HepG2 (cell line): ENCODE measurements around the gene GBP1. TPM values are rescaled to one million over a fixed set of nuclear protein-coding genes. Genes with fewer than 3 reads are reported as not detected.

Experiments
- ATAC-seq: fragments of 200-7000 bp; cut with Tn5 transposase; 3 replicates; pipeline ENCODE4 v1.9.1; 2020; ENCODE audit warnings: mild to moderate bottlenecking, moderate library complexity
- BruUV-seq: library from RNA; stranded (reverse); fragments of 400-500 nt; replicated peaks from 2 replicates; lab custom pipeline; 2021; lab: Mats Ljungman, UMichigan
- CTCF ChIA-PET: fragments of 300-600 bp; formaldehyde crosslinking; extraction: SDS; loops from one replicate; lab custom pipeline; 2021; ENCODE audit warnings: low total read pairs, inconsistent platforms, low intra/inter-chr PET ratio; lab: Yijun Ruan, JAX
- POLR2A ChIA-PET: fragments of 350-600 bp; sonication (Branson Sonifier 250); formaldehyde crosslinking; loops from one replicate; lab custom pipeline; 2020; ENCODE audit warnings: antibody characterized with exemption, inconsistent platforms; lab: Yijun Ruan, JAX
- DNase-seq: peaks from one replicate; pipeline ENCODE4 v3.0.0-alpha.2; 2015; ENCODE audit warnings: low spot score
- FAIRE-seq: peaks from 3 replicates; lab custom pipeline; 2011; peaks lifted over from hg19 to GRCh38; lab: Jason Lieb, UNC
- H2AFZ ChIP-seq: one replicate; pipeline ENCODE4 v1.6.1; 2011; ENCODE audit warnings: low read length, inconsistent platforms
- H3K27ac ChIP-seq: fragments of 300-600 bp; 3 replicates; pipeline ENCODE4 v1.8.0; 2011; ENCODE audit warnings: mixed run types, mild to moderate bottlenecking, mixed read lengths, low read length, inconsistent platforms; ENCODE audit not compliant: insufficient read depth; ENCODE audit errors: extremely low read length
- H3K27me3 ChIP-seq, 2 experiments: fragments of 200-600 bp in 1 of 2; 2 replicates in 1 of 2; 3 replicates in 1 of 2; pipeline versions ENCODE4 v1.6.0 to v1.8.0; 2011; ENCODE audit warnings: low read length in 2 of 2, mild to moderate bottlenecking in 2 of 2, moderate library complexity in 2 of 2, inconsistent platforms in 1 of 2; ENCODE audit not compliant: insufficient read depth in 2 of 2, control insufficient read depth in 1 of 2
- H3K36me3 ChIP-seq, 2 experiments: fragments of 200-600 bp in 1 of 2; replicated peaks in 1 of 2; 2 replicates in 1 of 2; 3 replicates in 1 of 2; pipeline versions ENCODE4 v1.5.1 to v1.8.0; 2011; ENCODE audit warnings: low read length in 2 of 2, inconsistent platforms in 1 of 2; ENCODE audit not compliant: insufficient read depth in 2 of 2, control insufficient read depth in 1 of 2
- H3K4me1 ChIP-seq: 2 replicates; pipeline ENCODE4 v1.5.1; 2012; ENCODE audit warnings: low read length, inconsistent platforms; ENCODE audit not compliant: insufficient read depth
- H3K4me2 ChIP-seq: 2 replicates; pipeline ENCODE4 v1.6.0; 2011; ENCODE audit warnings: low read depth, low read length, inconsistent platforms
- H3K4me3 ChIP-seq, 3 experiments: fragments of 200-600 bp in 1 of 3; sonication (generic), shearing (Covaris generic) in 1 of 3; replicated peaks in 1 of 3; 2 replicates each; pipeline ENCODE4 v1.5.1; 2011 to 2016; ENCODE audit warnings: low read length in 3 of 3, inconsistent platforms in 2 of 3, low read depth in 2 of 3, mild to moderate bottlenecking in 2 of 3, control low read depth in 1 of 3, mixed read lengths in 1 of 3; ENCODE audit not compliant: insufficient read depth in 1 of 3
- H3K79me2 ChIP-seq: one replicate; pipeline ENCODE4 v1.6.1; 2011; ENCODE audit warnings: low read length, inconsistent platforms; ENCODE audit not compliant: insufficient read depth
- H3K9ac ChIP-seq: 2 replicates; pipeline ENCODE4 v1.6.0; 2011; ENCODE audit warnings: mild to moderate bottlenecking, low read depth, low read length, inconsistent platforms; ENCODE audit not compliant: insufficient read depth
- H3K9me3 ChIP-seq: 2 replicates; pipeline ENCODE4 v1.5.1; 2012; ENCODE audit warnings: mild to moderate bottlenecking, low read length
- H4K20me1 ChIP-seq: 2 replicates; pipeline ENCODE4 v1.6.0; 2011; ENCODE audit warnings: inconsistent platforms, mild to moderate bottlenecking, low read length, moderate library complexity; ENCODE audit not compliant: insufficient read depth
- BRF2 ChIP-seq: sonication (generic); formaldehyde crosslinking; IDR thresholded peaks from 2 replicates; pipeline ENCODE4 v1.8.1; 2022; ENCODE audit warnings: mild to moderate bottlenecking, missing genetic modification reagents
- CEBPB ChIP-seq: IDR thresholded peaks from 2 replicates; pipeline ENCODE4 v1.6.1; 2011; ENCODE audit warnings: low read depth, low read length, improper control_type of control experiment, borderline replicate concordance
- E2F1 ChIP-seq: sonication (generic); formaldehyde crosslinking; IDR thresholded peaks from 2 replicates; pipeline ENCODE4 v1.5.0; 2020; ENCODE audit warnings: missing genetic modification reagents
- REXO4 ChIP-seq: sonication (generic); formaldehyde crosslinking; IDR thresholded peaks from 2 replicates; pipeline ENCODE4 v1.8.0; 2022; ENCODE audit warnings: missing genetic modification reagents, mild to moderate bottlenecking, borderline replicate concordance
- TGIF2 ChIP-seq: IDR thresholded peaks from 2 replicates; pipeline ENCODE4 v1.6.1; 2016; ENCODE audit warnings: control low read depth, missing compliant biosample characterization
- ZNF770 ChIP-seq: sonication (generic); formaldehyde crosslinking; IDR thresholded peaks from 2 replicates; pipeline ENCODE4 v1.5.0; 2020; ENCODE audit warnings: mild to moderate bottlenecking, missing genetic modification reagents
- WGBS: methylation state at CpG from one replicate; pipeline ENCODE4 v1.1.6; 2017; ENCODE audit warnings: low lambda C conversion rate; 5-methylcytosine and 5-hydroxymethylcytosine counted together
- in situ Hi-C: cut with HindIII; loops from 2 replicates; pipeline ENCODE4 v1.10.0; 2017; ENCODE audit warnings: low pct_unique_long_range_greater_than_20kb; ENCODE audit not compliant: extremely low pct_ligation_motif_present
- intact Hi-C: fragments of 100-400 bp; cut with micrococcal nuclease; formaldehyde crosslinking; loops from one replicate; pipeline ENCODE4 v1.10.0; 2022; ENCODE audit not compliant: unreplicated experiment
- polyA plus RNA-seq, 8 experiments: library from polyadenylated mRNA; depleted of rRNA in 3 of 8; stranded (reverse) in 7 of 8; unstranded in 1 of 8; fragments of >200 nt; fragmentation: Illumina TruSeq in 4 of 8; extraction: Trizol in 4 of 8; gene quantifications; 2 replicates each; pipeline versions ENCODE4 v1.2.1 to v1.2.3, GENCODE V29; 2011 to 2016; ENCODE audit warnings: low read depth in 4 of 8, missing spikeins in 1 of 8, mixed read lengths in 1 of 8; ENCODE audit not compliant: insufficient read depth in 1 of 8
- total RNA-seq, 5 experiments: library from RNA; depleted of rRNA; stranded (reverse); fragments of >200 nt; fragmentation: Illumina TruSeq; extraction: Trizol; gene quantifications; 2 replicates each; pipeline ENCODE4 v1.2.3, GENCODE V29; 2016; ENCODE audit warnings: low read depth in 1 of 5
- TF ChIP-seq, protein P1 (sequence below): sonication (generic); formaldehyde crosslinking; IDR thresholded peaks from 2 replicates; pipeline ENCODE4 v1.5.0; 2020; ENCODE audit warnings: missing genetic modification reagents
- TF ChIP-seq, protein P2 (sequence below): sonication (generic); formaldehyde crosslinking; IDR thresholded peaks from 2 replicates; pipeline ENCODE4 v1.4.0; 2020; ENCODE audit warnings: missing genetic modification reagents, borderline replicate concordance

GBP1 gene
- total and polyA plus RNA-seq, 2 of the 13 experiments (the other 11 are each of a cell fraction or from before 2014, with no cell fraction given): 0.62 to 2.3 TPM

DNA sequence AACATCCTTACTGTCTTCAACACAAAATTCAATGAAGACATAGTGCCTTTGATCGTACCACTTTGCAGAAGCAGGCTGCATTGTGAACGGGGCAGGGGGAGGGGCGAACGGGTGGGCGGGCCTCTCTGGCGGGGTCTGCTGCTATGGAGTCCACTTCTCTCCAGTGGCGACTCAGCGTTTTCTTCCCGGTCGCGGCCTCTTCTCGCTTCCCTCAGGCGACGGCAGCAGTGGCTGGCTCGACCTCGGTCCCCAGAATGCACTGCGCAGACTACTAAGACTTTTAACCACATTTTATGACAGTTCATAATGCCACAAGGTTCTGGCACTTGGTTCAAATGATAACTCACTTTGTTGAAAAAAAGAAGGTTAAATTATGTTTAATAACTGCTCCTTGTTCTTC is 39.7 kb upstream of the GBP1 start (continued):
- TF ChIP-seq ZNF770 (CRISPR knock-in tag) (no peak), REXO4 (CRISPR knock-in tag) (no peak)

DNA sequence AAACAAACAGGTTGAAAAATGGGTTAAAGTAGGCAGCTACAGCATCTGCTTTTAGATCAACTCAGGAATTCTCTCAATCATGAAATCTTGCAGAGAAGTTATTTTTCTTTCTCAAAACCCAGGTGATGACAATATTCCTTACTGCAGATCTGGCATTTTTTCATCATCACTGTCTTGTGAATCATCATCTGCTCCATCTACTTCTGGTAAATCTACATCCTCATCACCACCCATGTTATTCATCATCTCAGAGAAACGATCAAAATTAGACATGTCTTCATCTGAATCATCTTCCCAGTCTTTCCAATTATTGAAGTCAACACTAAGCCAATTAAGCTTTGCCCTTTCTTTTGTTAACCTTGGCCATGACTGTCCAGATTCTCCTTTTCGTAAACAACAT is 39.1 kb upstream of the GBP1 start:
- no peak for FAIRE-seq
- intact Hi-C loops: no loop called here
- H3K27ac ChIP-seq: no peak overlapping the region
- no peak overlapping the region for H3K9ac ChIP-seq
- H4K20me1 ChIP-seq: no peaks in the 10 kb centered on the region
- ChIA-PET CTCF (no interaction called here), POLR2A (no interaction called here)
- no peak for ATAC-seq
- no peaks in the 10 kb centered on the region for H3K36me3 ChIP-seq
- H3K4me1 ChIP-seq: no peaks in the 10 kb centered on the region
- BruUV-seq: no TSS peak
- H3K27me3 ChIP-seq: no peaks in the 10 kb centered on the region
- DNase-seq: no peak
- in situ Hi-C loops: no loop called here
- no peaks in the 10 kb centered on the region for H3K9me3 ChIP-seq
- WGBS: 57% methylated on average over 2 of the region's 2 CpGs
- H2AFZ ChIP-seq: no peak overlapping the region
- no peak overlapping the region for H3K4me3 ChIP-seq
- no peaks in the 10 kb centered on the region for H3K79me2 ChIP-seq
- no peak overlapping the region for H3K4me2 ChIP-seq
- TF ChIP-seq, protein P1, sequence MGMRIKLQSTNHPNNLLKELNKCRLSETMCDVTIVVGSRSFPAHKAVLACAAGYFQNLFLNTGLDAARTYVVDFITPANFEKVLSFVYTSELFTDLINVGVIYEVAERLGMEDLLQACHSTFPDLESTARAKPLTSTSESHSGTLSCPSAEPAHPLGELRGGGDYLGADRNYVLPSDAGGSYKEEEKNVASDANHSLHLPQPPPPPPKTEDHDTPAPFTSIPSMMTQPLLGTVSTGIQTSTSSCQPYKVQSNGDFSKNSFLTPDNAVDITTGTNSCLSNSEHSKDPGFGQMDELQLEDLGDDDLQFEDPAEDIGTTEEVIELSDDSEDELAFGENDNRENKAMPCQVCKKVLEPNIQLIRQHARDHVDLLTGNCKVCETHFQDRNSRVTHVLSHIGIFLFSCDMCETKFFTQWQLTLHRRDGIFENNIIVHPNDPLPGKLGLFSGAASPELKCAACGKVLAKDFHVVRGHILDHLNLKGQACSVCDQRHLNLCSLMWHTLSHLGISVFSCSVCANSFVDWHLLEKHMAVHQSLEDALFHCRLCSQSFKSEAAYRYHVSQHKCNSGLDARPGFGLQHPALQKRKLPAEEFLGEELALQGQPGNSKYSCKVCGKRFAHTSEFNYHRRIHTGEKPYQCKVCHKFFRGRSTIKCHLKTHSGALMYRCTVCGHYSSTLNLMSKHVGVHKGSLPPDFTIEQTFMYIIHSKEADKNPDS (CRISPR knock-in tag): no peak
- TF ChIP-seq TGIF2 (CRISPR knock-in tag) (no peak), CEBPB (no peak), E2F1 (no peak), BRF2 (CRISPR knock-in tag) (no peak)
- TF ChIP-seq, protein P2, sequence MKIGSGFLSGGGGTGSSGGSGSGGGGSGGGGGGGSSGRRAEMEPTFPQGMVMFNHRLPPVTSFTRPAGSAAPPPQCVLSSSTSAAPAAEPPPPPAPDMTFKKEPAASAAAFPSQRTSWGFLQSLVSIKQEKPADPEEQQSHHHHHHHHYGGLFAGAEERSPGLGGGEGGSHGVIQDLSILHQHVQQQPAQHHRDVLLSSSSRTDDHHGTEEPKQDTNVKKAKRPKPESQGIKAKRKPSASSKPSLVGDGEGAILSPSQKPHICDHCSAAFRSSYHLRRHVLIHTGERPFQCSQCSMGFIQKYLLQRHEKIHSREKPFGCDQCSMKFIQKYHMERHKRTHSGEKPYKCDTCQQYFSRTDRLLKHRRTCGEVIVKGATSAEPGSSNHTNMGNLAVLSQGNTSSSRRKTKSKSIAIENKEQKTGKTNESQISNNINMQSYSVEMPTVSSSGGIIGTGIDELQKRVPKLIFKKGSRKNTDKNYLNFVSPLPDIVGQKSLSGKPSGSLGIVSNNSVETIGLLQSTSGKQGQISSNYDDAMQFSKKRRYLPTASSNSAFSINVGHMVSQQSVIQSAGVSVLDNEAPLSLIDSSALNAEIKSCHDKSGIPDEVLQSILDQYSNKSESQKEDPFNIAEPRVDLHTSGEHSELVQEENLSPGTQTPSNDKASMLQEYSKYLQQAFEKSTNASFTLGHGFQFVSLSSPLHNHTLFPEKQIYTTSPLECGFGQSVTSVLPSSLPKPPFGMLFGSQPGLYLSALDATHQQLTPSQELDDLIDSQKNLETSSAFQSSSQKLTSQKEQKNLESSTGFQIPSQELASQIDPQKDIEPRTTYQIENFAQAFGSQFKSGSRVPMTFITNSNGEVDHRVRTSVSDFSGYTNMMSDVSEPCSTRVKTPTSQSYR (CRISPR knock-in tag): no peak
